Measurements from ENCODE around the gene IFT20.

GRCh38 chr17:28295677-28296578 is 39.3 kb downstream of the IFT20 start:
- TF ChIP-seq CTCF (IDR thresholded peaks at IDR 0.05) (no peak), POLR2A (IDR thresholded peaks at IDR 0.05) (no peak)

Data from lower leg skin (tissue), 3 donors.